WTC11 (cell line): ENCODE measurements around the gene PICALM.

ENCODE experiments used
- CBFB ChIP-seq: sonication (generic); formaldehyde crosslinking; IDR thresholded peaks from 2 replicates; pipeline ENCODE4 v1.8.1; 2022; ENCODE audit warnings: mild to moderate bottlenecking, low read depth, missing genetic modification reagents
- CREB1 ChIP-seq: sonication (generic); formaldehyde crosslinking; IDR thresholded peaks from 2 replicates; pipeline ENCODE4 v1.8.0; 2023; ENCODE audit warnings: mild to moderate bottlenecking, missing genetic modification reagents
- FOXK1 ChIP-seq: sonication (generic); formaldehyde crosslinking; IDR thresholded peaks from 2 replicates; pipeline ENCODE4 v1.8.0; 2022; ENCODE audit warnings: mild to moderate bottlenecking, moderate library complexity, missing genetic modification reagents
- JUN ChIP-seq: sonication (generic); formaldehyde crosslinking; IDR thresholded peaks from 2 replicates; pipeline ENCODE4 v1.8.0; 2023; ENCODE audit warnings: mild to moderate bottlenecking, missing genetic modification reagents
- NFE2L1 ChIP-seq: sonication (generic); formaldehyde crosslinking; IDR thresholded peaks from 2 replicates; pipeline ENCODE4 v1.8.1; 2023; ENCODE audit warnings: missing genetic modification reagents
- NR2C2 ChIP-seq: sonication (generic); formaldehyde crosslinking; IDR thresholded peaks from 2 replicates; pipeline ENCODE4 v1.8.0; 2022; ENCODE audit warnings: mild to moderate bottlenecking, missing genetic modification reagents
- SOX15 ChIP-seq: fragments of 250-450 bp; sonication (Bioruptor Pico); IDR thresholded peaks from 2 replicates; pipeline ENCODE4 v1.9.0; 2021; ENCODE audit warnings: mild to moderate bottlenecking
- ZNF263 ChIP-seq: sonication (generic); formaldehyde crosslinking; IDR thresholded peaks from 2 replicates; pipeline ENCODE4 v1.8.1; 2022; ENCODE audit warnings: low read depth, mild to moderate bottlenecking, moderate library complexity, missing genetic modification reagents
- TF ChIP-seq, protein P1 (sequence below): fragments of 200-600 bp; IDR thresholded peaks from 2 replicates; pipeline ENCODE4 v1.8.0; 2022; ENCODE audit warnings: antibody characterized with exemption
- TF ChIP-seq, protein P2 (sequence below): sonication (generic); formaldehyde crosslinking; IDR thresholded peaks from 2 replicates; pipeline ENCODE4 v1.8.0; 2022; ENCODE audit warnings: missing genetic modification reagents
- TF ChIP-seq, protein P3 (sequence below): sonication (generic); formaldehyde crosslinking; IDR thresholded peaks from 2 replicates; pipeline ENCODE4 v1.8.1; 2022; ENCODE audit warnings: mild to moderate bottlenecking, missing genetic modification reagents, moderate library complexity, borderline replicate concordance
- TF ChIP-seq, protein P4 (sequence below): sonication (generic); formaldehyde crosslinking; IDR thresholded peaks from 2 replicates; pipeline ENCODE4 v1.8.1; 2023; ENCODE audit warnings: mild to moderate bottlenecking, moderate library complexity, missing genetic modification reagents

DNA sequence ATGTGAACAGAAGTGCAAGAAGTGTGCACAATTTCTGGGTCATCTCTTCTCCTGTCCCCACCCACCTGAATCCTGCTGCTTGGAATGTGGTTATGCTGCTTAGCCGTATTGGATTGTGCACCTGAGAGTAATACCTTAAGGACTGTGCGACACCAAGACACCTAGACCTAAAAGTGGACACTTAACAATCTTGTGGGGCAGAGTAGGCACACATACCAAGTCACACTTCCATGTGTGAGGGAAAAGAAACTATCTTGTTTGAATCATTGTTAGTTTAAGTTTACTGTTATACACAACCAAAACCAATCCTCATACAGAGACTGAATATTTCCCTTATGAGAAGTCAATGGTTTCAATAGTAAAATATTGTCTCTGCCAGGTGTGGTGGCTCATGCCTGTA lies 120.0 kb downstream of the PICALM start:
- TF ChIP-seq, protein P1, sequence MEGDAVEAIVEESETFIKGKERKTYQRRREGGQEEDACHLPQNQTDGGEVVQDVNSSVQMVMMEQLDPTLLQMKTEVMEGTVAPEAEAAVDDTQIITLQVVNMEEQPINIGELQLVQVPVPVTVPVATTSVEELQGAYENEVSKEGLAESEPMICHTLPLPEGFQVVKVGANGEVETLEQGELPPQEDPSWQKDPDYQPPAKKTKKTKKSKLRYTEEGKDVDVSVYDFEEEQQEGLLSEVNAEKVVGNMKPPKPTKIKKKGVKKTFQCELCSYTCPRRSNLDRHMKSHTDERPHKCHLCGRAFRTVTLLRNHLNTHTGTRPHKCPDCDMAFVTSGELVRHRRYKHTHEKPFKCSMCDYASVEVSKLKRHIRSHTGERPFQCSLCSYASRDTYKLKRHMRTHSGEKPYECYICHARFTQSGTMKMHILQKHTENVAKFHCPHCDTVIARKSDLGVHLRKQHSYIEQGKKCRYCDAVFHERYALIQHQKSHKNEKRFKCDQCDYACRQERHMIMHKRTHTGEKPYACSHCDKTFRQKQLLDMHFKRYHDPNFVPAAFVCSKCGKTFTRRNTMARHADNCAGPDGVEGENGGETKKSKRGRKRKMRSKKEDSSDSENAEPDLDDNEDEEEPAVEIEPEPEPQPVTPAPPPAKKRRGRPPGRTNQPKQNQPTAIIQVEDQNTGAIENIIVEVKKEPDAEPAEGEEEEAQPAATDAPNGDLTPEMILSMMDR, result no peak
- TF ChIP-seq, protein P2, sequence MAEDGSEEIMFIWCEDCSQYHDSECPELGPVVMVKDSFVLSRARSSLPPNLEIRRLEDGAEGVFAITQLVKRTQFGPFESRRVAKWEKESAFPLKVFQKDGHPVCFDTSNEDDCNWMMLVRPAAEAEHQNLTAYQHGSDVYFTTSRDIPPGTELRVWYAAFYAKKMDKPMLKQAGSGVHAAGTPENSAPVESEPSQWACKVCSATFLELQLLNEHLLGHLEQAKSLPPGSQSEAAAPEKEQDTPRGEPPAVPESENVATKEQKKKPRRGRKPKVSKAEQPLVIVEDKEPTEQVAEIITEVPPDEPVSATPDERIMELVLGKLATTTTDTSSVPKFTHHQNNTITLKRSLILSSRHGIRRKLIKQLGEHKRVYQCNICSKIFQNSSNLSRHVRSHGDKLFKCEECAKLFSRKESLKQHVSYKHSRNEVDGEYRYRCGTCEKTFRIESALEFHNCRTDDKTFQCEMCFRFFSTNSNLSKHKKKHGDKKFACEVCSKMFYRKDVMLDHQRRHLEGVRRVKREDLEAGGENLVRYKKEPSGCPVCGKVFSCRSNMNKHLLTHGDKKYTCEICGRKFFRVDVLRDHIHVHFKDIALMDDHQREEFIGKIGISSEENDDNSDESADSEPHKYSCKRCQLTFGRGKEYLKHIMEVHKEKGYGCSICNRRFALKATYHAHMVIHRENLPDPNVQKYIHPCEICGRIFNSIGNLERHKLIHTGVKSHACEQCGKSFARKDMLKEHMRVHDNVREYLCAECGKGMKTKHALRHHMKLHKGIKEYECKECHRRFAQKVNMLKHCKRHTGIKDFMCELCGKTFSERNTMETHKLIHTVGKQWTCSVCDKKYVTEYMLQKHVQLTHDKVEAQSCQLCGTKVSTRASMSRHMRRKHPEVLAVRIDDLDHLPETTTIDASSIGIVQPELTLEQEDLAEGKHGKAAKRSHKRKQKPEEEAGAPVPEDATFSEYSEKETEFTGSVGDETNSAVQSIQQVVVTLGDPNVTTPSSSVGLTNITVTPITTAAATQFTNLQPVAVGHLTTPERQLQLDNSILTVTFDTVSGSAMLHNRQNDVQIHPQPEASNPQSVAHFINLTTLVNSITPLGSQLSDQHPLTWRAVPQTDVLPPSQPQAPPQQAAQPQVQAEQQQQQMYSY, result no peak
- no peak for TF ChIP-seq NFE2L1 (CRISPR knock-in tag)
- TF ChIP-seq, protein P3, sequence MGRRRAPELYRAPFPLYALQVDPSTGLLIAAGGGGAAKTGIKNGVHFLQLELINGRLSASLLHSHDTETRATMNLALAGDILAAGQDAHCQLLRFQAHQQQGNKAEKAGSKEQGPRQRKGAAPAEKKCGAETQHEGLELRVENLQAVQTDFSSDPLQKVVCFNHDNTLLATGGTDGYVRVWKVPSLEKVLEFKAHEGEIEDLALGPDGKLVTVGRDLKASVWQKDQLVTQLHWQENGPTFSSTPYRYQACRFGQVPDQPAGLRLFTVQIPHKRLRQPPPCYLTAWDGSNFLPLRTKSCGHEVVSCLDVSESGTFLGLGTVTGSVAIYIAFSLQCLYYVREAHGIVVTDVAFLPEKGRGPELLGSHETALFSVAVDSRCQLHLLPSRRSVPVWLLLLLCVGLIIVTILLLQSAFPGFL (CRISPR knock-in tag), result no peak
- TF ChIP-seq CBFB (CRISPR knock-in tag), result no peak
- TF ChIP-seq SOX15, result no peak
- TF ChIP-seq ZNF263 (CRISPR knock-in tag), result no peak
- TF ChIP-seq NR2C2 (CRISPR knock-in tag), result no peak
- no peak for TF ChIP-seq JUN (CRISPR knock-in tag)
- TF ChIP-seq, protein P4, sequence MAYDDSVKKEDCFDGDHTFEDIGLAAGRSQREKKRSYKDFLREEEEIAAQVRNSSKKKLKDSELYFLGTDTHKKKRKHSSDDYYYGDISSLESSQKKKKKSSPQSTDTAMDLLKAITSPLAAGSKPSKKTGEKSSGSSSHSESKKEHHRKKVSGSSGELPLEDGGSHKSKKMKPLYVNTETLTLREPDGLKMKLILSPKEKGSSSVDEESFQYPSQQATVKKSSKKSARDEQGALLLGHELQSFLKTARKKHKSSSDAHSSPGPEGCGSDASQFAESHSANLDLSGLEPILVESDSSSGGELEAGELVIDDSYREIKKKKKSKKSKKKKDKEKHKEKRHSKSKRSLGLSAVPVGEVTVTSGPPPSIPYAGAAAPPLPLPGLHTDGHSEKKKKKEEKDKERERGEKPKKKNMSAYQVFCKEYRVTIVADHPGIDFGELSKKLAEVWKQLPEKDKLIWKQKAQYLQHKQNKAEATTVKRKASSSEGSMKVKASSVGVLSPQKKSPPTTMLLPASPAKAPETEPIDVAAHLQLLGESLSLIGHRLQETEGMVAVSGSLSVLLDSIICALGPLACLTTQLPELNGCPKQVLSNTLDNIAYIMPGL (CRISPR knock-in tag), result no peak
- TF ChIP-seq FOXK1 (CRISPR knock-in tag), result no peak
- TF ChIP-seq CREB1, result no peak
